HCT116 (cell line): ENCODE measurements around the gene DKK2.

Source experiments
- EZH2 ChIP-seq: fragments of 200-600 bp; sonication (generic); IDR thresholded peaks from 2 replicates; pipeline ENCODE4 v1.6.1; 2017; ENCODE audit warnings: antibody characterized with exemption, mixed run types
- POLR2AphosphoS5 ChIP-seq: IDR thresholded peaks from 2 replicates; pipeline ENCODE4 v1.6.1; 2011; ENCODE audit warnings: mild to moderate bottlenecking, low read depth, low read length, moderate library complexity
- RAD21 ChIP-seq: IDR thresholded peaks from 2 replicates; pipeline ENCODE4 v1.6.1; 2012; ENCODE audit warnings: low read depth, mild to moderate bottlenecking
- SIN3A ChIP-seq: IDR thresholded peaks from 2 replicates; pipeline ENCODE4 v1.6.1; 2012; ENCODE audit warnings: low read depth
- SRF ChIP-seq: IDR thresholded peaks from 2 replicates; pipeline ENCODE4 v1.6.1; 2012; ENCODE audit warnings: low read depth
- TCF7L2 ChIP-seq: IDR thresholded peaks from 2 replicates; pipeline ENCODE4 v1.7.0; 2011; ENCODE audit warnings: borderline replicate concordance, inconsistent platforms; ENCODE audit not compliant: insufficient read depth, insufficient read length; ENCODE audit errors: extremely low read depth
- TF ChIP-seq, protein P1 (sequence below), 3 experiments: fragments of 200-600 bp in 1 of 3; sonication (generic) in 1 of 3; IDR thresholded peaks in 2 of 3; conservative IDR thresholded peaks in 1 of 3; 2 replicates each; pipeline ENCODE4 v1.5.1; 2012 to 2017; ENCODE audit warnings: low read depth in 2 of 3, low read length in 2 of 3, antibody characterized with exemption in 1 of 3, borderline replicate concordance in 1 of 3, control low read depth in 1 of 3, mild to moderate bottlenecking in 1 of 3, mixed read lengths in 1 of 3, mixed run types in 1 of 3, moderate library complexity in 1 of 3; ENCODE audit not compliant: insufficient read depth in 1 of 3
- TF ChIP-seq, protein P2 (sequence below): IDR thresholded peaks from 2 replicates; pipeline ENCODE4 v1.6.1; 2012
- TF ChIP-seq, protein P3 (sequence below): IDR thresholded peaks from 2 replicates; pipeline ENCODE4 v1.6.1; 2012; ENCODE audit warnings: low read depth

DNA sequence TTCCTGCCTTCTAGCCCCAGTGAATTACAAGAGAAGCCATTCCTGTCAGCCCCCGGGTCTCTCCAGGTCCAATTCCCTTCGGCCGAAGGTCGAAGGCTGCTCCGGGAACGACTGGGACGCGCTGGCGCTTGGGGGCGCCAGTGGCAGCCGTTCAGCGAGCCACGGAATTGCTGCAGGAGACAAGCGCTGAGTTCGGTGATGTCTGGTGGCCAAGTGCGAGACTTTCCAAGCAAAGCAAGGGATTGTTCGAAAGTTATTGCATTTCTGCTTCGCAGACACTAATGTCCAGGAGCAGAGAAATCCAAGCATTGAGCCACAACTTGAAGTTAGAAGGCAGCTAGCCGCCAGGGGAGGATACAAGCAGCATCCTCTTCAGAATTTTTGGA, 1.1 kb upstream of the DKK2 start:
- TF ChIP-seq RAD21: peak; percentile 5; the same call in 1 of the 2 replicates
- TF ChIP-seq, protein P1, sequence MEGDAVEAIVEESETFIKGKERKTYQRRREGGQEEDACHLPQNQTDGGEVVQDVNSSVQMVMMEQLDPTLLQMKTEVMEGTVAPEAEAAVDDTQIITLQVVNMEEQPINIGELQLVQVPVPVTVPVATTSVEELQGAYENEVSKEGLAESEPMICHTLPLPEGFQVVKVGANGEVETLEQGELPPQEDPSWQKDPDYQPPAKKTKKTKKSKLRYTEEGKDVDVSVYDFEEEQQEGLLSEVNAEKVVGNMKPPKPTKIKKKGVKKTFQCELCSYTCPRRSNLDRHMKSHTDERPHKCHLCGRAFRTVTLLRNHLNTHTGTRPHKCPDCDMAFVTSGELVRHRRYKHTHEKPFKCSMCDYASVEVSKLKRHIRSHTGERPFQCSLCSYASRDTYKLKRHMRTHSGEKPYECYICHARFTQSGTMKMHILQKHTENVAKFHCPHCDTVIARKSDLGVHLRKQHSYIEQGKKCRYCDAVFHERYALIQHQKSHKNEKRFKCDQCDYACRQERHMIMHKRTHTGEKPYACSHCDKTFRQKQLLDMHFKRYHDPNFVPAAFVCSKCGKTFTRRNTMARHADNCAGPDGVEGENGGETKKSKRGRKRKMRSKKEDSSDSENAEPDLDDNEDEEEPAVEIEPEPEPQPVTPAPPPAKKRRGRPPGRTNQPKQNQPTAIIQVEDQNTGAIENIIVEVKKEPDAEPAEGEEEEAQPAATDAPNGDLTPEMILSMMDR (IDR thresholded peaks at IDR 0.05 in 2 of 3, conservative IDR thresholded peaks at IDR 0.05 in 1 of 3; ENCODE audit: borderline replicate concordance in 1 of 3, insufficient read depth in 1 of 3, low read depth in 2 of 3, low read length in 2 of 3): peak in 1 of 3 experiments; percentile 14; a peak in 1 of 6 replicates
- no peak for TF ChIP-seq POLR2AphosphoS5
- TF ChIP-seq, protein P2, sequence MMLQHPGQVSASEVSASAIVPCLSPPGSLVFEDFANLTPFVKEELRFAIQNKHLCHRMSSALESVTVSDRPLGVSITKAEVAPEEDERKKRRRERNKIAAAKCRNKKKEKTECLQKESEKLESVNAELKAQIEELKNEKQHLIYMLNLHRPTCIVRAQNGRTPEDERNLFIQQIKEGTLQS: no peak
- no peak for TF ChIP-seq SIN3A
- no peak for TF ChIP-seq TCF7L2
- no peak for TF ChIP-seq EZH2
- TF ChIP-seq, protein P3, sequence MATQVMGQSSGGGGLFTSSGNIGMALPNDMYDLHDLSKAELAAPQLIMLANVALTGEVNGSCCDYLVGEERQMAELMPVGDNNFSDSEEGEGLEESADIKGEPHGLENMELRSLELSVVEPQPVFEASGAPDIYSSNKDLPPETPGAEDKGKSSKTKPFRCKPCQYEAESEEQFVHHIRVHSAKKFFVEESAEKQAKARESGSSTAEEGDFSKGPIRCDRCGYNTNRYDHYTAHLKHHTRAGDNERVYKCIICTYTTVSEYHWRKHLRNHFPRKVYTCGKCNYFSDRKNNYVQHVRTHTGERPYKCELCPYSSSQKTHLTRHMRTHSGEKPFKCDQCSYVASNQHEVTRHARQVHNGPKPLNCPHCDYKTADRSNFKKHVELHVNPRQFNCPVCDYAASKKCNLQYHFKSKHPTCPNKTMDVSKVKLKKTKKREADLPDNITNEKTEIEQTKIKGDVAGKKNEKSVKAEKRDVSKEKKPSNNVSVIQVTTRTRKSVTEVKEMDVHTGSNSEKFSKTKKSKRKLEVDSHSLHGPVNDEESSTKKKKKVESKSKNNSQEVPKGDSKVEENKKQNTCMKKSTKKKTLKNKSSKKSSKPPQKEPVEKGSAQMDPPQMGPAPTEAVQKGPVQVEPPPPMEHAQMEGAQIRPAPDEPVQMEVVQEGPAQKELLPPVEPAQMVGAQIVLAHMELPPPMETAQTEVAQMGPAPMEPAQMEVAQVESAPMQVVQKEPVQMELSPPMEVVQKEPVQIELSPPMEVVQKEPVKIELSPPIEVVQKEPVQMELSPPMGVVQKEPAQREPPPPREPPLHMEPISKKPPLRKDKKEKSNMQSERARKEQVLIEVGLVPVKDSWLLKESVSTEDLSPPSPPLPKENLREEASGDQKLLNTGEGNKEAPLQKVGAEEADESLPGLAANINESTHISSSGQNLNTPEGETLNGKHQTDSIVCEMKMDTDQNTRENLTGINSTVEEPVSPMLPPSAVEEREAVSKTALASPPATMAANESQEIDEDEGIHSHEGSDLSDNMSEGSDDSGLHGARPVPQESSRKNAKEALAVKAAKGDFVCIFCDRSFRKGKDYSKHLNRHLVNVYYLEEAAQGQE: no peak
- TF ChIP-seq SRF: no peak
